Astrocyte (in vitro differentiated cells and primary cell): ENCODE measurements around the gene KRT17.

ENCODE experiments used
- CTCF ChIP-seq: IDR thresholded peaks from 2 replicates; pipeline ENCODE4 v1.5.1; 2011; ENCODE audit warnings: low read depth, mild to moderate bottlenecking, inconsistent platforms, low read length, moderate library complexity; ENCODE audit not compliant: insufficient read depth
- EZH2 ChIP-seq: IDR thresholded peaks from 2 replicates; pipeline ENCODE4 v1.6.1; 2012; ENCODE audit warnings: mild to moderate bottlenecking, low read length, inconsistent platforms; ENCODE audit not compliant: insufficient read depth

- TF ChIP-seq CTCF (peak; percentile 84), EZH2 (no peak)
Measured at GRCh38 chr17:41648411-41649195, 24.2 kb upstream of the KRT17 start.
